IPS DF 6.9 (cell line): ENCODE measurements around the gene KPNB1.

ENCODE experiments used
- DNase-seq: peaks from one replicate; pipeline ENCODE4 v3.0.0-alpha.2; 2013; ENCODE audit warnings: low read depth, low spot score
- H3K27ac ChIP-seq: one replicate; pipeline ENCODE4 v1.5.1; 2013; ENCODE audit warnings: low read length, control low read depth
- H3K27me3 ChIP-seq: 2 replicates; pipeline ENCODE4 v1.6.1; 2013; ENCODE audit warnings: mild to moderate bottlenecking, low read length; ENCODE audit not compliant: control insufficient read depth, insufficient read depth
- H3K36me3 ChIP-seq: 2 replicates; pipeline ENCODE4 v1.6.1; 2013; ENCODE audit warnings: low read length; ENCODE audit not compliant: control insufficient read depth, insufficient read depth
- H3K4me1 ChIP-seq: 2 replicates; pipeline ENCODE4 v1.6.1; 2013; ENCODE audit warnings: low read length; ENCODE audit not compliant: control insufficient read depth, insufficient read depth
- H3K4me3 ChIP-seq: 2 replicates; pipeline ENCODE4 v1.5.1; 2013; ENCODE audit warnings: mild to moderate bottlenecking, low read length
- H3K9me3 ChIP-seq: 2 replicates; pipeline ENCODE4 v1.6.1; 2013; ENCODE audit warnings: low read length, inconsistent platforms; ENCODE audit not compliant: control insufficient read depth, insufficient read depth
- WGBS: extraction: QIAGEN DNeasy Blood & Tissue Kit; methylation state at CpG from one replicate; pipeline ENCODE4 v1.1.7; 2013; ENCODE audit warnings: mixed read lengths, missing lambda C conversion rate; ENCODE audit not compliant: insufficient read length, insufficient coverage; 5-methylcytosine and 5-hydroxymethylcytosine counted together

The KPNB1 gene

GRCh38 chr17:47653442-47653841, 3.7 kb downstream of the KPNB1 start:
- no peaks in the 10 kb centered on the region; the same call in 1 of the 2 replicates for H3K27me3 ChIP-seq
- H3K4me3 ChIP-seq, result no peak overlapping the region
- H3K9me3 ChIP-seq, result no peaks in the 10 kb centered on the region
- H3K4me1 ChIP-seq, result no peaks in the 10 kb centered on the region
- no peak overlapping the region for H3K27ac ChIP-seq
- DNase-seq, result no peak
- WGBS, result no CpG with 5 or more reads among the region's 2 CpGs
- H3K36me3 ChIP-seq, result peaks cover 42% of the 10 kb centered on the region

GRCh38 chr17:47654991-47655390, 5.3 kb downstream of the KPNB1 start:
- no peak for DNase-seq
- WGBS, result no CpG with 5 or more reads among the region's 6 CpGs
- no peaks in the 10 kb centered on the region for H3K9me3 ChIP-seq
- no peak overlapping the region for H3K27ac ChIP-seq
- H3K4me3 ChIP-seq, result no peak overlapping the region
- H3K4me1 ChIP-seq, result no peaks in the 10 kb centered on the region
- H3K36me3 ChIP-seq, result peaks cover 46% of the 10 kb centered on the region
- H3K27me3 ChIP-seq, result no peaks in the 10 kb centered on the region; the same call in 1 of the 2 replicates

GRCh38 chr17:47660064-47660492, 10.4 kb downstream of the KPNB1 start:
- Histone ChIP-seq H3K27me3 (no peaks in the 10 kb centered on the region), H3K4me1 (no peaks in the 10 kb centered on the region), H3K9me3 (no peaks in the 10 kb centered on the region), H3K4me3 (no peak overlapping the region), H3K36me3 (peaks cover 44% of the 10 kb centered on the region), H3K27ac (no peak overlapping the region)
- WGBS, result no CpG with 5 or more reads among the region's 6 CpGs
- DNase-seq, result no peak

- Histone ChIP-seq H3K36me3 (peaks cover 28% of the 10 kb centered on the region), H3K4me3 (no peak overlapping the region), H3K4me1 (no peaks in the 10 kb centered on the region), H3K27me3 (no peaks in the 10 kb centered on the region), H3K27ac (no peak overlapping the region), H3K9me3 (no peaks in the 10 kb centered on the region)
- DNase-seq, result no peak
- no CpG with 5 or more reads among the region's 6 CpGs for WGBS
Observed at GRCh38 chr17:47663912-47664623, 14.3 kb downstream of the KPNB1 start.

GRCh38 chr17:47664624-47664941, 14.9 kb downstream of the KPNB1 start:
- no peaks in the 10 kb centered on the region for H3K9me3 ChIP-seq
- H3K4me1 ChIP-seq, result no peaks in the 10 kb centered on the region
- DNase-seq, result no peak
- peaks cover 30% of the 10 kb centered on the region for H3K36me3 ChIP-seq
- no peak overlapping the region for H3K4me3 ChIP-seq
- no peaks in the 10 kb centered on the region for H3K27me3 ChIP-seq
- H3K27ac ChIP-seq, result no peak overlapping the region

GRCh38 chr17:47665655-47666054, 15.9 kb downstream of the KPNB1 start:
- no peaks in the 10 kb centered on the region for H3K27me3 ChIP-seq
- WGBS, result no CpG with 5 or more reads among the region's 3 CpGs
- no peak for DNase-seq
- no peaks in the 10 kb centered on the region for H3K9me3 ChIP-seq
- no peak overlapping the region for H3K4me3 ChIP-seq
- peaks cover 38% of the 10 kb centered on the region for H3K36me3 ChIP-seq
- H3K27ac ChIP-seq, result no peak overlapping the region
- no peaks in the 10 kb centered on the region for H3K4me1 ChIP-seq

DNA sequence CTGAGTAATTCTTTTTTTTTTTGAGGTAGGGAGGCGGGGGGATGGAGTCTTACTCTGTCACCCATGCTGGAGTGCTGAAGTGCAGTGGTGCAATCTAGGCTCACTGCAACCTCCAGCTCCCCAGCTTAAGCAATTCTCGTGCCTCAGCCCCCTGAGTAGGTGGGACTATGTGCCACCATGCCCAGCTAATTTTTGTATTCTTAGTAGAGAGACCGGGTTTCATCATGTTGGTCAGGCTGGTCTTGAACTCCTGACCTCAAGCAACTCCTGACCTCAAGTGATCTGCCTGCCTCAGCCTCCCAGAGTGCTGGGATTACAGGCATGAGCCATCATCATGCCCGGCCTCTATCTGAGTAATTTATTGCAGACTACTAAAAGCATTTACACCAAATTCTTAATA, 19.4 kb downstream of the KPNB1 start:
- Histone ChIP-seq H3K27ac (no peak overlapping the region), H3K4me3 (no peak overlapping the region), H3K9me3 (no peaks in the 10 kb centered on the region), H3K27me3 (no peaks in the 10 kb centered on the region), H3K36me3 (peaks cover 45% of the 10 kb centered on the region), H3K4me1 (no peaks in the 10 kb centered on the region)
- WGBS, result no CpG with 5 or more reads among the region's 4 CpGs
- DNase-seq, result no peak

DNA sequence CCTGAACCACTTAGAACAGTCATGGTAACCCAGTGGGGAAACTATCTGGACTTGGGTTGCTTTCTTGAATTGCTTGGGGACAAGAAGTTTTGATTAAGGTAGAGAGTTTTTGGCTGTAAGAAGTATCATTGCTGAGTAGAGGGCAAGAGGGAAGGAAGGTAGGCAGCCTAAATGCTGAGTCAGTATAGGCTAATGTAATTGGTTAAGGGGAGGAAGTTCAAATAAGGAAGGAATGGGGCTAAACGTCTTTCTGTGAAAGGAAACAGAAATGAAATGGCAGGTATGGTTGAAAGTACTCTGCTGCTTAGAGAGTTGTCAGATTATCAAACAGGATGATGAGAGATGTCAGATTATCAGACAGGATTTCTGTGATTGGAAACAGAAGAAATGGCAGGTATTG, 20.3 kb downstream of the KPNB1 start:
- no peak for DNase-seq
- peaks cover 48% of the 10 kb centered on the region for H3K36me3 ChIP-seq
- H3K9me3 ChIP-seq, result no peaks in the 10 kb centered on the region
- no peaks in the 10 kb centered on the region for H3K27me3 ChIP-seq
- no CpG with 5 or more reads among the region's 1 CpG for WGBS
- H3K4me1 ChIP-seq, result no peaks in the 10 kb centered on the region
- H3K4me3 ChIP-seq, result no peak overlapping the region
- H3K27ac ChIP-seq, result no peak overlapping the region

DNA sequence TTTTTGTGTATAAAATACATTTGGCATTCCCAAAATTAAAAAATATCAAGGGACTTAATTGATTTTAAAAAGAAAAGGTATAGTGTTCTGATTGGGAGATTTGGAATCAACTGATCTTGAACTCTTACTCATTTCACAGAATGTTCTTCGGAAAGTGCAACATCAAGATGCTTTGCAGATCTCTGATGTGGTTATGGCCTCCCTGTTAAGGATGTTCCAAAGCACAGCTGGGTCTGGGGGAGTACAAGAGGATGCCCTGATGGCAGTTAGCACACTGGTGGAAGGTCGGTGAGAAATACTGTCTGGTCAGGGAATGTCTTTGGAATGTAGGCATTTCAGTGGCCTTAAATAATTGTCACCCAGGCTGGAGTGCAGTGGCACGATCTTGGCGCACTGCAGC, 24.8 kb downstream of the KPNB1 start:
- Histone ChIP-seq H3K9me3 (no peaks in the 10 kb centered on the region), H3K27ac (no peak overlapping the region), H3K27me3 (no peaks in the 10 kb centered on the region), H3K4me3 (no peak overlapping the region), H3K36me3 (peaks cover 57% of the 10 kb centered on the region), H3K4me1 (no peaks in the 10 kb centered on the region)
- no CpG with 5 or more reads among the region's 4 CpGs for WGBS
- DNase-seq, result no peak

DNA sequence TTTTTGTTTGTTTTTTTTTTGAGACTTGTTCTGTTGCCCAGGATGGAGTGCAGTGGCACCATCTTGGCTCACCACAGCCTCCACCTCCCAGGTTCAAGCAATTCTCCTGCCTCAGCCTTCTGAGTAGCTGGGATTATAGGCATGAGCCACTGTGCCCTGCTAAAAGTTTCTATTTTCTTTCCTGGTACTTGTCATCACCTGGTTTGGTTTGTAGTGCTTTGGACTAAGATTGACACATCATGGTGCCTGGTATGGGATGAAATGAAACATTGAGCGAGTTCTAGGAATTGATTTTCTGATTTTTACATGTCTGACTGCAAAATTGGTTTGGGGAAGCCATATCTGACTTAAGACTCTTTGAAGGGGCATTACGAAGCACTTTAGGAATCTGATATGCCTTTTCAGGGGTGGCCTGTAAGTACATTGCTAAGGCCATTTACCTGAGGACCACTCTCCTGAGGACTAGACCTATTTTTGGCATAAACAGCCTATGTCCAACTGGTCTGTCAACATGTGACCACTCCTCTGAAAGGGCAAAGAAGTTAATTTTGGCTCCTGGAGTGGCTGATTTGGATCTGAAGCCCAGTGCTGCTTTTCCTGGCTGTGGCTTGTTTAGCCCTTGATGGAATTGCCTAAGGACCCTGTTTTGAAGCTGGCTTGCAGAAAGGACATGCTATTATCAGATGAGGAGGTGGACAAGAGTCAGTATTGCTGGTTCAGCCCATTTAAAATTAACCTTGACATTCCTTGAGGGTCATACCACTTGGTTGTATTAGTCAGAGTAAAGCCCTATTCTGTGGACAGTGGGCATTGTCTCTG, 25.9 kb downstream of the KPNB1 start:
- Histone ChIP-seq H3K9me3 (no peaks in the 10 kb centered on the region), H3K36me3 (peaks cover 58% of the 10 kb centered on the region), H3K27ac (no peak overlapping the region), H3K4me3 (no peak overlapping the region), H3K27me3 (no peaks in the 10 kb centered on the region), H3K4me1 (no peaks in the 10 kb centered on the region)
- no peak for DNase-seq
- no CpG with 5 or more reads among the region's 2 CpGs for WGBS

DNA sequence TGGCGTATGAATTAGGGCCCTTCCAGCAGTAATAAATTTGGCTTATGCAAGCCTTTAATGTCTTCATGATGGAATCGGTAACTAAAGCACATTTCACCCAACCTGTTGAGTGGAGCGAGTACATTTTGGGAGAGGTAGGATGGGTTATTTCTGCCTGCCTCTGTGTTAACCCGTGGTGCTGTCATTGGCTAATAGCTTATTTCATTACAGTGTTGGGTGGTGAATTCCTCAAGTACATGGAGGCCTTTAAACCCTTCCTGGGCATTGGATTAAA, 26.4 kb downstream of the KPNB1 start:
- Histone ChIP-seq H3K27me3 (no peaks in the 10 kb centered on the region), H3K9me3 (no peaks in the 10 kb centered on the region), H3K36me3 (peaks cover 55% of the 10 kb centered on the region), H3K4me1 (no peaks in the 10 kb centered on the region), H3K27ac (no peak overlapping the region), H3K4me3 (no peak overlapping the region)
- DNase-seq, result no peak
- no CpG with 5 or more reads among the region's 4 CpGs for WGBS
